C4-2B (cell line): Measurements from ENCODE around the gene SNAPIN.

Experiments used
- H3K27ac ChIP-seq: fragments of 450-650 bp; 2 replicates; pipeline ENCODE4 v1.5.1; 2017
- ZFX ChIP-seq: fragments of 450-650 bp; IDR thresholded peaks from 2 replicates; pipeline ENCODE4 v1.6.1; 2017
- TF ChIP-seq, protein P1 (sequence below): fragments of 450-650 bp; conservative IDR thresholded peaks from 2 replicates; pipeline ENCODE4 v1.5.1; 2017; ENCODE audit warnings: mild to moderate bottlenecking

The SNAPIN gene

GRCh38 chr1:153688736-153689328 is 30.3 kb downstream of the SNAPIN start:
- TF ChIP-seq, protein P1, sequence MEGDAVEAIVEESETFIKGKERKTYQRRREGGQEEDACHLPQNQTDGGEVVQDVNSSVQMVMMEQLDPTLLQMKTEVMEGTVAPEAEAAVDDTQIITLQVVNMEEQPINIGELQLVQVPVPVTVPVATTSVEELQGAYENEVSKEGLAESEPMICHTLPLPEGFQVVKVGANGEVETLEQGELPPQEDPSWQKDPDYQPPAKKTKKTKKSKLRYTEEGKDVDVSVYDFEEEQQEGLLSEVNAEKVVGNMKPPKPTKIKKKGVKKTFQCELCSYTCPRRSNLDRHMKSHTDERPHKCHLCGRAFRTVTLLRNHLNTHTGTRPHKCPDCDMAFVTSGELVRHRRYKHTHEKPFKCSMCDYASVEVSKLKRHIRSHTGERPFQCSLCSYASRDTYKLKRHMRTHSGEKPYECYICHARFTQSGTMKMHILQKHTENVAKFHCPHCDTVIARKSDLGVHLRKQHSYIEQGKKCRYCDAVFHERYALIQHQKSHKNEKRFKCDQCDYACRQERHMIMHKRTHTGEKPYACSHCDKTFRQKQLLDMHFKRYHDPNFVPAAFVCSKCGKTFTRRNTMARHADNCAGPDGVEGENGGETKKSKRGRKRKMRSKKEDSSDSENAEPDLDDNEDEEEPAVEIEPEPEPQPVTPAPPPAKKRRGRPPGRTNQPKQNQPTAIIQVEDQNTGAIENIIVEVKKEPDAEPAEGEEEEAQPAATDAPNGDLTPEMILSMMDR = no peak
- no peak for TF ChIP-seq ZFX

DNA sequence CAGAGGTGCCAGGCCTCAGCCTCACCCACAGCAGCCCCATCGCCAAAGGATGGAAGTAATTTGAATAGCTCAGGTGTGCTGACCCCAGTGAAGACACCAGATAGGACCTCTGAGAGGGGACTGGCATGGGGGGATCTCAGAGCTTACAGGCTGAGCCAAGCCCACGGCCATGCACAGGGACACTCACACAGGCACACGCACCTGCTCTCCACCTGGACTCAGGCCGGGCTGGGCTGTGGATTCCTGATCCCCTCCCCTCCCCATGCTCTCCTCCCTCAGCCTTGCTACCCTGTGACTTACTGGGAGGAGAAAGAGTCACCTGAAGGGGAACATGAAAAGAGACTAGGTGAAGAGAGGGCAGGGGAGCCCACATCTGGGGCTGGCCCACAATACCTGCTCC is 35.0 kb downstream of the SNAPIN start:
- H3K27ac ChIP-seq = no peak overlapping the region
- TF ChIP-seq, protein P1 = no peak
- TF ChIP-seq ZFX = no peak

More at GRCh38 chr1:153688736-153689328, 30.3 kb downstream of the SNAPIN start:
- no peak overlapping the region for H3K27ac ChIP-seq

DNA sequence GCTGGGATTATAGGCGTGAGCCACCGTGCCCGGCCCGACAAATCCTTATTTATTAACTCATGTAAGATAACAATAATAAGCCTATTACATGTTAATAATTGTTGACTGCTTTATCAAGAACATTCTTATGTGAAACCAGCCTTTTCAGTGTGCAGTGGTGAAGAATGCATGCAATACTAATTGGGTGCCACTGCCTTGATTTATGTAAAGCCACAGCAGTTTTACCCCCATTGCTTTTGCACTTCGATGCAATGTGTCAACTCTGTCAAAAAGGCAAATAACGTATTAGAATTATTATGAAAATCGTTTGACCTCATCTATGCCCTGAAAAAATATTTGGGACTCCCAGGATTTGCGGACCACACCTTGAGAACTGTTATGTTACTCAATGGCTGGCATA is 38.2 kb downstream of the SNAPIN start:
- H3K27ac ChIP-seq = no peak overlapping the region
- TF ChIP-seq, protein P1 = no peak
- TF ChIP-seq ZFX = no peak

DNA sequence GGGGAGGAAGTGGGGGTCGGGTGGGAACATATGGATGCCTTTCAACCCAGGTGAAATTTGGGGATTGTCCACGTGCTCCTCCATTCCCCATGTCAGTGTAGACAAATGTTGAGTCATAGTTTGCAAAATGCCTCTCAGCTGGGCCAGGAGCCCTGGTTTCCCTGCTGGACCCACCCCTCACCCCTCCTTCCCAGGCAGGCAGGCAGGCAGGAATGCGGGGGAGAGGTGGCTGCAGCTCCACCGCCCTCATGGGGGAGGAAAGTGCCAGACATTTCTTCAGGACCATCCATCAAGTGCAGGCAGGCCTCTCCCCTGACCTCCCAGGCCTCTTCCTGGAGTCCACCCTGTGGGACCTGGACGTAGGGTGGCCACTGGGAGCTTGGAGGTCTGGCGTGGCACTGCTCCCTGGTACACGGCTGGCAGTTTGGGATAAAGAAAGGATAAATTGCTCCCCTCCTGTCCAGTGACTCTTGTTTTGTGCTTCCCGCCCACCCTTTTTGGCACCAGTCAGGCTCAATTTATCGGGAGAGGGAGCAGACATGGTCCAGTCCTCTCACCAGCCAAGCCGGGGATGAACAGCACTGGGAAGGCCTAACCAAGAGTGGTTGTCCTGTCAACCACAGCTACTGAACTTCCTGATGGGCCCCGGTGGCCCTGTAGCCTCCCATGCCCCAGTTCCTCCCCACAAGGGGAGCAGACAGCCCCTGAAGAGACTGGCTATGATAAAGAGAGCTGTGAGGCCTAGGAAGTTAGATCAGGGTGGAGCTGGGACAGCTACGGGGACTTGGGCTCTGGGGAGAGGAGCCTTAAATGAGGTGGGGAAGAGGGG is 38.9 kb downstream of the SNAPIN start:
- TF ChIP-seq, protein P1 = no peak
- no peak overlapping the region for H3K27ac ChIP-seq

GRCh38 chr1:153698020-153698922 is 39.8 kb downstream of the SNAPIN start:
- H3K27ac ChIP-seq = no peak overlapping the region
- TF ChIP-seq, protein P1 = no peak
- TF ChIP-seq ZFX = no peak

GRCh38 chr1:153698923-153699714 is 40.6 kb downstream of the SNAPIN start:
- H3K27ac ChIP-seq = no peak overlapping the region
- TF ChIP-seq, protein P1 = no peak
- TF ChIP-seq ZFX = no peak
